ENCODE results near the gene CLN5. TPM values are rescaled to one million over a fixed set of nuclear protein-coding genes. Genes with fewer than 3 reads are reported as not detected.
A peak's percentile ranks its signal among the peaks of the same experiment; 100 is the strongest.

The CLN5 gene
- total and polyA plus RNA-seq, 2 donors from 2014 or later: 59.5 to 80.8 TPM

DNA sequence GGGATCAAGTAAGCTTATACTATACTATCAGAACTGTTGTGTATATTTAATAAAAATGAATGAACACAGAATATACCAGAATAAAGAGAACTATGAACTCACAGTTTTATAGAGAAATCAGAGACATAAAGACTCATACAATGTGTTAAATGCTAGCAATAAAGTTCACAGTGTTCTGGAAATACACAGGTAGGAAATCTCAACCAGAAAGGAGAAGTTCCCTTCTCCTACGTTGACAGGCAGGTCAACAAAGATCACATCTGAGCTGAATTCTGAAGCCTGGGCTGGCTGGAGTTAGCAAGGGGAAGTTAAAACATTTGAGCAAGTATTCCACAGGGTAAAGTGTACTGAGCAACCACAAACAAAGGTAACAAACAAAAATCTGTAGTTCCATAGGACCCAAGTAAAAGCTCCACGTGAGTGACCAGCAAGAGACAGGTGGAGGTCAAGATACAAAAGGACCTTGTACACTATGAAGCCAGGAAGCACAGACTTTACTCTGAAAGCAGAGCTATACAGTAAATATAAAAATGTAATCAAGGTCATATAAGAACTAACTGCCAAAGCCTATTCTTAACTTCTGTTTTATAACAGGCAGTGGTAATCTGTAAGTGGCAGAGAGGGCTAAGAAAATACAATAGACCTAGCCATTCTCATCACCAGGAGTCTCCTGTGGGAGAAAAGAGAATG is 22.1 kb downstream of the CLN5 start:
- Histone ChIP-seq H3K27ac (ENCODE audit: low read depth in 2 of 2, low read length in 2 of 2) (no peak overlapping the region), H3K9ac (ENCODE audit: low read length in 3 of 3) (no peak overlapping the region), H3K4me3 (ENCODE audit: low read length in 3 of 3) (no peak overlapping the region), H3K36me3 (ENCODE audit: control insufficient read depth in 2 of 3, insufficient read depth in 3 of 3, low read length in 3 of 3) (peaks cover 17 to 50% (median 21%) of the 10 kb centered on the region in 3 donors), H3K4me1 (ENCODE audit: control insufficient read depth in 2 of 3, insufficient read depth in 2 of 3, low read depth in 1 of 3, low read length in 3 of 3) (peaks cover 2 to 4% (median 3%) of the 10 kb centered on the region in 3 donors), H3K9me3 (ENCODE audit: control insufficient read depth in 2 of 3, insufficient read depth in 1 of 3, low read length in 3 of 3) (no peaks in the 10 kb centered on the region), H3K27me3 (ENCODE audit: control insufficient read depth, insufficient read depth, low read length) (no peaks in the 10 kb centered on the region)
- FAIRE-seq (no peak), DNase-seq (no peak)
- intact Hi-C loops (cut with DNase I): no loop called here
- TF ChIP-seq, protein P1, sequence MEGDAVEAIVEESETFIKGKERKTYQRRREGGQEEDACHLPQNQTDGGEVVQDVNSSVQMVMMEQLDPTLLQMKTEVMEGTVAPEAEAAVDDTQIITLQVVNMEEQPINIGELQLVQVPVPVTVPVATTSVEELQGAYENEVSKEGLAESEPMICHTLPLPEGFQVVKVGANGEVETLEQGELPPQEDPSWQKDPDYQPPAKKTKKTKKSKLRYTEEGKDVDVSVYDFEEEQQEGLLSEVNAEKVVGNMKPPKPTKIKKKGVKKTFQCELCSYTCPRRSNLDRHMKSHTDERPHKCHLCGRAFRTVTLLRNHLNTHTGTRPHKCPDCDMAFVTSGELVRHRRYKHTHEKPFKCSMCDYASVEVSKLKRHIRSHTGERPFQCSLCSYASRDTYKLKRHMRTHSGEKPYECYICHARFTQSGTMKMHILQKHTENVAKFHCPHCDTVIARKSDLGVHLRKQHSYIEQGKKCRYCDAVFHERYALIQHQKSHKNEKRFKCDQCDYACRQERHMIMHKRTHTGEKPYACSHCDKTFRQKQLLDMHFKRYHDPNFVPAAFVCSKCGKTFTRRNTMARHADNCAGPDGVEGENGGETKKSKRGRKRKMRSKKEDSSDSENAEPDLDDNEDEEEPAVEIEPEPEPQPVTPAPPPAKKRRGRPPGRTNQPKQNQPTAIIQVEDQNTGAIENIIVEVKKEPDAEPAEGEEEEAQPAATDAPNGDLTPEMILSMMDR (IDR thresholded peaks at IDR 0.05; ENCODE audit: borderline replicate concordance, extremely low read depth, insufficient read depth): no peak

DNA sequence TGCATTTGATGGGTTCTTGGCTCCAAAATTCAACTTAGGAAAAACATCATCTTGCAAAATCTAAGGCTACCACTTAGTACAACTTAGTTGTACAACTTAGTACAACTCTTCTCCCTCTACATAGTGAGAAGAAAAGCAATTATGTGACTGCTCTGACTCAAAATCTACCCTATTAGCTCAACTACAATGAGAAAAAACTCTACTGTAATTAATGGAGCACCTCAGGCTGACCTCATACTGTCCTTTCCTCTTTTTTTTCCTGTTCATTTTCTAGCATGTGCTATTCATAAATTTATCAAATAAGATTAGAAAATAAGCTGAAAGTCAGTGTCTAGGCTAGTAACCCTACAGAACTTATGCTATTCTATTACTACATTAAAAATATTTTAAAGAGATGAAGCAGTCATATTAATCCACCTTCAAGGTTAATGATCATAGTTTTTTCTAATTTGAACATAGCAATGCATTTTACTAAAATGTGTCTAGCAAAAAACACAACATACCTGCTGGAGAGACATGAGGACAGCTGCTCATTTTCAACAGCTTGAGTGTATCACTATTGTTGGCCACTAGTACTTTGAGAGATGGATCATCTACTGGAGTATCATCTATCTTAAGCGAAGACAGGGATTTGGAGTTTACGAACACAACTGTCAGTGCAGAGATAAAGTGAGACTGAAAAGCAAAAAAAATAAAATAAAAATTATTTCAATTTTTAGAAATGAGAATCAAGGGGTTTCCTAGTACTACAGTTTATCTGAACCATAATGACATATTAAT is 23.2 kb downstream of the CLN5 start:
- intact Hi-C loops (cut with DNase I): no loop called here
- Histone ChIP-seq H3K27me3 (ENCODE audit: control insufficient read depth, insufficient read depth, low read length) (no peaks in the 10 kb centered on the region), H3K9me3 (ENCODE audit: control insufficient read depth in 2 of 3, insufficient read depth in 1 of 3, low read length in 3 of 3) (no peaks in the 10 kb centered on the region), H3K4me1 (ENCODE audit: control insufficient read depth in 2 of 3, insufficient read depth in 2 of 3, low read depth in 1 of 3, low read length in 3 of 3) (peaks cover 2 to 4% (median 3%) of the 10 kb centered on the region in 3 donors), H3K27ac (ENCODE audit: low read depth in 2 of 2, low read length in 2 of 2) (no peak overlapping the region), H3K9ac (ENCODE audit: low read length in 3 of 3) (no peak overlapping the region), H3K4me3 (ENCODE audit: low read length in 3 of 3) (no peak overlapping the region), H3K36me3 (ENCODE audit: control insufficient read depth in 2 of 3, insufficient read depth in 3 of 3, low read length in 3 of 3) (peaks cover 14 to 49% (median 21%) of the 10 kb centered on the region in 3 donors)
- DNase-seq: no peak
- TF ChIP-seq, protein P1 (IDR thresholded peaks at IDR 0.05; ENCODE audit: borderline replicate concordance, extremely low read depth, insufficient read depth): no peak
- FAIRE-seq: no peak

DNA sequence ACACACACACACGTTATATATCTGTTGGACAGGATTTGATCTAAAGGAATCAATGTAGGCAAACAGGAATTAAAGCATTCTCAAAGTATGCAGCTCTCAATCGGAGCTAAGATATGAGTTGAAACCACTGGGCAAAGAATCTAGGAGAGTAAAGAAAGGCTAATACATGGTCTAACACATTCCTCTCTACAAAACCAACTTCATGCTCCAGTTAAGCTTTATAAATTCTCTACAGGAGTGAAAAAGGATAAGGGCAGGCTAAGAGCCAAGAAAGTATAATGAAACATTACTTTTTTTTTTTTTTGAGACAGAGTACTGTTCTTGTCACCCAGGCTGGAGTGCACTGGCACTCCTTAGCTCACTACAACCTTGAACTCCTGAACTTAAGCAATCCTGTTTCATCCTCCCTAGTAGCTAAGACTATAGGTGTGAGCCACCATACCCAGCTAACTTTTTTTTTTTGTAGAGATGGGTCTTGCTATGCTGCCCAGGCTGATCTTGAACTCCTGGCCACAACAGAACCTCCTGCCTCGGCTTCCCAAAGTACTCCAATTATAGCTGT is 24.5 kb downstream of the CLN5 start:
- FAIRE-seq: peak; percentile 37
- TF ChIP-seq, protein P1 (IDR thresholded peaks at IDR 0.05; ENCODE audit: borderline replicate concordance, extremely low read depth, insufficient read depth): no peak
- Histone ChIP-seq H3K9me3 (ENCODE audit: control insufficient read depth in 2 of 3, insufficient read depth in 1 of 3, low read length in 3 of 3) (no peaks in the 10 kb centered on the region), H3K9ac (ENCODE audit: low read length in 3 of 3) (no peak overlapping the region), H3K27ac (ENCODE audit: low read depth in 2 of 2, low read length in 2 of 2) (peak overlapping the region in 1 of 2 donors; percentile 2), H3K27me3 (ENCODE audit: control insufficient read depth, insufficient read depth, low read length) (no peaks in the 10 kb centered on the region), H3K4me3 (ENCODE audit: low read length in 3 of 3) (no peak overlapping the region), H3K36me3 (ENCODE audit: control insufficient read depth in 2 of 3, insufficient read depth in 3 of 3, low read length in 3 of 3) (peaks cover 11 to 41% (median 21%) of the 10 kb centered on the region in 3 donors), H3K4me1 (ENCODE audit: control insufficient read depth in 2 of 3, insufficient read depth in 2 of 3, low read depth in 1 of 3, low read length in 3 of 3) (peaks cover 2 to 6% (median 3%) of the 10 kb centered on the region in 3 donors)
- DNase-seq: no peak
- intact Hi-C loops (cut with DNase I): no loop called here
